ENCODE data around the gene HS6ST3. TPM values are rescaled to one million over a fixed set of nuclear protein-coding genes. Genes with fewer than 3 reads are reported as not detected.

HS6ST3 gene
- total and polyA plus RNA-seq, 2 donors from 2014 or later = 0.47 to 1.2 TPM

- H3K36me3 ChIP-seq (ENCODE audit: control insufficient read depth in 2 of 3, insufficient read depth in 3 of 3, low read length in 3 of 3) = no peaks in the 10 kb centered on the region
- H3K27ac ChIP-seq (ENCODE audit: low read depth in 2 of 2, low read length in 2 of 2) = no peak overlapping the region
- DNase-seq = peak in 1 of 5 donors; percentile 19
- intact Hi-C loops (cut with DNase I) = no loop called here
- no peaks in the 10 kb centered on the region for H3K27me3 ChIP-seq (ENCODE audit: control insufficient read depth, insufficient read depth, low read length)
- no peak overlapping the region for H3K4me3 ChIP-seq (ENCODE audit: low read length in 3 of 3)
- peak; percentile 42 for TF ChIP-seq CTCF (IDR thresholded peaks at IDR 0.05; ENCODE audit: borderline replicate concordance, extremely low read depth, insufficient read depth)
- no peaks in the 10 kb centered on the region for H3K9me3 ChIP-seq (ENCODE audit: control insufficient read depth in 2 of 3, insufficient read depth in 1 of 3, low read length in 3 of 3)
- H3K4me1 ChIP-seq (ENCODE audit: control insufficient read depth in 2 of 3, insufficient read depth in 2 of 3, low read depth in 1 of 3, low read length in 3 of 3) = no peaks in the 10 kb centered on the region
- no peak overlapping the region for H3K9ac ChIP-seq (ENCODE audit: low read length in 3 of 3)
- no peak for FAIRE-seq
Measured at GRCh38 chr13:96075953-96076543, 13.9 kb upstream of the HS6ST3 start.

- DNase-seq = no peak
- no peak for TF ChIP-seq CTCF (IDR thresholded peaks at IDR 0.05; ENCODE audit: borderline replicate concordance, extremely low read depth, insufficient read depth)
Measured at GRCh38 chr13:96080676-96081075, 9.2 kb upstream of the HS6ST3 start.

GRCh38 chr13:96081888-96082287 lies 8.0 kb upstream of the HS6ST3 start:
- H3K9me3 ChIP-seq (ENCODE audit: control insufficient read depth in 2 of 3, insufficient read depth in 1 of 3, low read length in 3 of 3) = no peaks in the 10 kb centered on the region
- no peaks in the 10 kb centered on the region for H3K36me3 ChIP-seq (ENCODE audit: control insufficient read depth in 2 of 3, insufficient read depth in 3 of 3, low read length in 3 of 3)
- DNase-seq (no peak), FAIRE-seq (no peak)
- no peak overlapping the region for H3K27ac ChIP-seq (ENCODE audit: low read depth in 2 of 2, low read length in 2 of 2)
- H3K4me3 ChIP-seq (ENCODE audit: low read length in 3 of 3) = no peak overlapping the region
- H3K4me1 ChIP-seq (ENCODE audit: control insufficient read depth in 2 of 3, insufficient read depth in 2 of 3, low read depth in 1 of 3, low read length in 3 of 3) = no peaks in the 10 kb centered on the region
- intact Hi-C loops (cut with DNase I) = no loop called here
- no peak overlapping the region for H3K9ac ChIP-seq (ENCODE audit: low read length in 3 of 3)
- H3K27me3 ChIP-seq (ENCODE audit: control insufficient read depth, insufficient read depth, low read length) = no peaks in the 10 kb centered on the region
- TF ChIP-seq CTCF (IDR thresholded peaks at IDR 0.05; ENCODE audit: borderline replicate concordance, extremely low read depth, insufficient read depth) = no peak

More at GRCh38 chr13:96080676-96081075, 9.2 kb upstream of the HS6ST3 start:
- intact Hi-C loops (cut with DNase I) = no loop called here
- Histone ChIP-seq H3K36me3 (ENCODE audit: control insufficient read depth in 2 of 3, insufficient read depth in 3 of 3, low read length in 3 of 3) (no peaks in the 10 kb centered on the region), H3K27ac (ENCODE audit: low read depth in 2 of 2, low read length in 2 of 2) (no peak overlapping the region), H3K27me3 (ENCODE audit: control insufficient read depth, insufficient read depth, low read length) (no peaks in the 10 kb centered on the region), H3K9ac (ENCODE audit: low read length in 3 of 3) (no peak overlapping the region), H3K9me3 (ENCODE audit: control insufficient read depth in 2 of 3, insufficient read depth in 1 of 3, low read length in 3 of 3) (no peaks in the 10 kb centered on the region), H3K4me1 (ENCODE audit: control insufficient read depth in 2 of 3, insufficient read depth in 2 of 3, low read depth in 1 of 3, low read length in 3 of 3) (no peaks in the 10 kb centered on the region), H3K4me3 (ENCODE audit: low read length in 3 of 3) (no peak overlapping the region)
- FAIRE-seq = no peak

GRCh38 chr13:96082640-96083039 lies 7.3 kb upstream of the HS6ST3 start:
- Histone ChIP-seq H3K4me1 (ENCODE audit: control insufficient read depth in 2 of 3, insufficient read depth in 2 of 3, low read depth in 1 of 3, low read length in 3 of 3) (no peaks in the 10 kb centered on the region), H3K4me3 (ENCODE audit: low read length in 3 of 3) (no peak overlapping the region), H3K36me3 (ENCODE audit: control insufficient read depth in 2 of 3, insufficient read depth in 3 of 3, low read length in 3 of 3) (no peaks in the 10 kb centered on the region), H3K9me3 (ENCODE audit: control insufficient read depth in 2 of 3, insufficient read depth in 1 of 3, low read length in 3 of 3) (no peaks in the 10 kb centered on the region), H3K27ac (ENCODE audit: low read depth in 2 of 2, low read length in 2 of 2) (no peak overlapping the region), H3K27me3 (ENCODE audit: control insufficient read depth, insufficient read depth, low read length) (peaks cover under 1% of the 10 kb centered on the region), H3K9ac (ENCODE audit: low read length in 3 of 3) (no peak overlapping the region)
- DNase-seq = no peak
- intact Hi-C loops (cut with DNase I) = no loop called here
- FAIRE-seq = no peak
- no peak for TF ChIP-seq CTCF (IDR thresholded peaks at IDR 0.05; ENCODE audit: borderline replicate concordance, extremely low read depth, insufficient read depth)
